Natural killer cell (primary cell): Measurements from ENCODE around the gene HSD11B1. TPM values are rescaled to one million over a fixed set of nuclear protein-coding genes. Genes with fewer than 3 reads are reported as not detected.
A peak's percentile ranks its signal among the peaks of the same experiment; 100 is the strongest.

ENCODE experiments used
- ATAC-seq, 3 donors: fragments of 150-1000 bp in 2 of 3; fragments of 200-7000 bp in 1 of 3; cut with Tn5 transposase; 1 replicate in 1 of 3; 2 replicates in 2 of 3; pipeline ENCODE4 v1.10.0; 2021; ENCODE audit warnings: mild to moderate bottlenecking in 2 of 3, moderate library complexity in 2 of 3
- DNase-seq, 2 donors: peaks; one replicate each; pipeline versions ENCODE4 v3.0.0 to v3.0.0-alpha.2; 2013 to 2021; ENCODE audit warnings: mixed read lengths in 1 of 2
- H3K27ac ChIP-seq: one replicate; pipeline ENCODE4 v1.5.1; 2013; ENCODE audit warnings: mild to moderate bottlenecking, low read length
- H3K27me3 ChIP-seq: one replicate; pipeline ENCODE4 v1.6.1; 2013; ENCODE audit warnings: low read length; ENCODE audit not compliant: control insufficient read depth, insufficient read depth
- H3K36me3 ChIP-seq: one replicate; pipeline ENCODE4 v1.6.1; 2013; ENCODE audit warnings: low read length; ENCODE audit not compliant: control insufficient read depth, insufficient read depth
- H3K4me1 ChIP-seq: one replicate; pipeline ENCODE4 v1.6.1; 2013; ENCODE audit warnings: low read length; ENCODE audit not compliant: control insufficient read depth, insufficient read depth
- H3K4me3 ChIP-seq: one replicate; pipeline ENCODE4 v1.5.1; 2013; ENCODE audit warnings: low read length
- H3K9me3 ChIP-seq: one replicate; pipeline ENCODE4 v1.6.1; 2013; ENCODE audit warnings: low read length; ENCODE audit not compliant: control insufficient read depth, insufficient read depth
- H3K27ac Mint-ChIP-seq, 2 donors: one replicate each; pipeline ENCODE4 v1.8.0; 2022; ENCODE audit warnings: mild to moderate bottlenecking in 2 of 2, mixed read lengths in 2 of 2, moderate library complexity in 1 of 2
- H3K27me3 Mint-ChIP-seq, 2 donors: one replicate each; pipeline ENCODE4 v1.8.0; 2022; ENCODE audit warnings: low read depth in 2 of 2, mixed read lengths in 2 of 2
- H3K36me3 Mint-ChIP-seq: one replicate; pipeline ENCODE4 v1.8.0; 2022; ENCODE audit warnings: mixed read lengths
- H3K4me1 Mint-ChIP-seq, 2 donors: one replicate each; pipeline ENCODE4 v1.8.0; 2022; ENCODE audit warnings: mixed read lengths in 2 of 2
- H3K4me3 Mint-ChIP-seq: one replicate; pipeline ENCODE4 v1.8.0; 2022; ENCODE audit warnings: mild to moderate bottlenecking, moderate library complexity, mixed read lengths
- H3K9me3 Mint-ChIP-seq, 2 donors: one replicate each; pipeline ENCODE4 v1.8.0; 2022; ENCODE audit warnings: mixed read lengths in 2 of 2
- CTCF ChIP-seq: fragments of 200-600 bp; IDR thresholded peaks from one replicate; pipeline ENCODE4 v1.8.0; 2022; ENCODE audit warnings: antibody characterized with exemption
- WGBS: methylation state at CpG from one replicate; pipeline ENCODE4 v1.1.7; 2013; ENCODE audit warnings: missing lambda C conversion rate; ENCODE audit not compliant: insufficient coverage; 5-methylcytosine and 5-hydroxymethylcytosine counted together
- intact Hi-C: fragments of 100-400 bp; cut with micrococcal nuclease; formaldehyde crosslinking; loops from one replicate; pipeline ENCODE4 v1.14.2; 2022
- total RNA-seq, 4 donors: library from RNA; stranded (reverse); fragments of 120-200 nt in 1 of 4; gene quantifications; one replicate each; pipeline versions ENCODE4 v1.2.3 to v1.2.4, GENCODE V29; 2013 to 2022

HSD11B1 gene
- not detected for total RNA-seq
- 0.09 TPM for total RNA-seq (2013)

- DNase-seq, result no peak
Measured at GRCh38 chr1:209704584-209704983, at the start of gene HSD11B1. HSD11B1 (plus strand) TSS chr1:209704846; CDS start chr1:209704943, 97 bp downstream.

GRCh38 chr1:209655411-209656231, 49.0 kb upstream of the HSD11B1 start:
- Mint-ChIP-seq H3K27me3 (peaks cover 7 to 9% of the 10 kb centered on the region in 2 donors), H3K4me3 (no peak overlapping the region), H3K27ac (no peak overlapping the region), H3K36me3 (no peaks in the 10 kb centered on the region), H3K4me1 (peaks cover 0 to 15% of the 10 kb centered on the region in 2 donors), H3K9me3 (no peaks in the 10 kb centered on the region)
- Histone ChIP-seq H3K9me3 (no peaks in the 10 kb centered on the region), H3K27me3 (no peaks in the 10 kb centered on the region), H3K36me3 (no peaks in the 10 kb centered on the region), H3K4me3 (no peak overlapping the region), H3K27ac (no peak overlapping the region), H3K4me1 (peaks cover 9% of the 10 kb centered on the region)
- 76% methylated on average over 8 of the region's 9 CpGs for WGBS
- no peak for TF ChIP-seq CTCF
- intact Hi-C loops, result no loop called here
- ATAC-seq (no peak), DNase-seq (no peak)

More at GRCh38 chr1:209704584-209704983, at the start of gene HSD11B1:
- Mint-ChIP-seq H3K4me1 (no peaks in the 10 kb centered on the region), H3K9me3 (no peaks in the 10 kb centered on the region), H3K4me3 (no peak within 1 kb of the TSS), H3K36me3 (no peaks in the 10 kb centered on the region), H3K27ac (no peak within 1 kb of the TSS), H3K27me3 (peaks cover 8 to 9% of the 10 kb centered on the region in 2 donors)
- WGBS, result 95% methylated on average over 5 of the region's 6 CpGs
- no peaks in the 10 kb centered on the region for H3K4me1 ChIP-seq
- H3K9me3 ChIP-seq, result no peaks in the 10 kb centered on the region
- no peak for TF ChIP-seq CTCF
- no peaks in the 10 kb centered on the region for H3K36me3 ChIP-seq
- H3K27me3 ChIP-seq, result peaks cover 2% of the 10 kb centered on the region
- ATAC-seq, result no peak
- H3K27ac ChIP-seq, result no peak within 1 kb of the TSS
- no peak within 1 kb of the TSS for H3K4me3 ChIP-seq
- intact Hi-C loops, result no loop called here

GRCh38 chr1:209657140-209657879, 47.3 kb upstream of the HSD11B1 start:
- peaks cover 7 to 9% of the 10 kb centered on the region in 2 donors for H3K27me3 Mint-ChIP-seq
- 63% methylated on average over 9 of the region's 9 CpGs for WGBS
- TF ChIP-seq CTCF, result no peak
- no peaks in the 10 kb centered on the region for H3K9me3 Mint-ChIP-seq
- no peak overlapping the region for H3K27ac ChIP-seq
- H3K4me1 ChIP-seq, result no peaks in the 10 kb centered on the region
- H3K4me1 Mint-ChIP-seq, result peaks cover 0 to 5% of the 10 kb centered on the region in 2 donors
- H3K36me3 Mint-ChIP-seq, result no peaks in the 10 kb centered on the region
- H3K36me3 ChIP-seq, result no peaks in the 10 kb centered on the region
- no peak overlapping the region for H3K27ac Mint-ChIP-seq
- no peaks in the 10 kb centered on the region for H3K9me3 ChIP-seq
- H3K4me3 Mint-ChIP-seq, result no peak overlapping the region
- ATAC-seq, result peak; percentile 41 to 78 (median 50)
- H3K4me3 ChIP-seq, result no peak overlapping the region
- peak in 1 of 2 donors; percentile 22 for DNase-seq
- intact Hi-C loops, result no loop called here
- H3K27me3 ChIP-seq, result no peaks in the 10 kb centered on the region
